Activated CD8-positive, alpha-beta memory T cell treated with anti-CD3 and anti-CD28 coated beads, Interleukin-2, amount 50 U/mL, for 1 hour (primary cell): ENCODE results near the gene ARHGEF39.

Source experiments
- DNase-seq: peaks from one replicate; pipeline ENCODE4 v3.0.0-alpha.2; 2020; ENCODE audit errors: extremely low read depth

Gene ARHGEF39

DNA sequence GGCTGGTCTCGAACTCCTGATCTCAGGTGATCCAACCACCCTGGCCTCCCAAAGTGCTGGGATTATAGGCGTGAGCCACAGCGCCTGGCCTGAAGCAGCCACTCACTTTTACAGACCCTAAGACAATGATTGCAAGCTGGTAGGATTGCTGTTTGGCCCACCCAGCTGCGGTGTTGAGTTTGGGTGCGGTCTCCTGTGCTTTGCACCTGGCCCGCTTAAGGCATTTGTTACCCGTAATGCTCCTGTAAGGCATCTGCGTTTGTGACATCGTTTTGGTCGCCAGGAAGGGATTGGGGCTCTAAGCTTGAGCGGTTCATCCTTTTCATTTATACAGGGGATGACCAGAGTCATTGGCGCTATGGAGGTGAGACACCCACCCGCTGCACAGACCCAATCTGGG is 10.2 kb upstream of the ARHGEF39 start:
- DNase-seq = no peak

DNA sequence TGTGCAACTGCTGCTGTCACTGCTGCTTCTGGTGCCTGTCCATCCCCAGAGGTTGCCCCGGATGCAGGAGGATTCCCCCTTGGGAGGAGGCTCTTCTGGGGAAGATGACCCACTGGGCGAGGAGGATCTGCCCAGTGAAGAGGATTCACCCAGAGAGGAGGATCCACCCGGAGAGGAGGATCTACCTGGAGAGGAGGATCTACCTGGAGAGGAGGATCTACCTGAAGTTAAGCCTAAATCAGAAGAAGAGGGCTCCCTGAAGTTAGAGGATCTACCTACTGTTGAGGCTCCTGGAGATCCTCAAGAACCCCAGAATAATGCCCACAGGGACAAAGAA is 9.0 kb upstream of the ARHGEF39 start:
- no peak for DNase-seq

DNA sequence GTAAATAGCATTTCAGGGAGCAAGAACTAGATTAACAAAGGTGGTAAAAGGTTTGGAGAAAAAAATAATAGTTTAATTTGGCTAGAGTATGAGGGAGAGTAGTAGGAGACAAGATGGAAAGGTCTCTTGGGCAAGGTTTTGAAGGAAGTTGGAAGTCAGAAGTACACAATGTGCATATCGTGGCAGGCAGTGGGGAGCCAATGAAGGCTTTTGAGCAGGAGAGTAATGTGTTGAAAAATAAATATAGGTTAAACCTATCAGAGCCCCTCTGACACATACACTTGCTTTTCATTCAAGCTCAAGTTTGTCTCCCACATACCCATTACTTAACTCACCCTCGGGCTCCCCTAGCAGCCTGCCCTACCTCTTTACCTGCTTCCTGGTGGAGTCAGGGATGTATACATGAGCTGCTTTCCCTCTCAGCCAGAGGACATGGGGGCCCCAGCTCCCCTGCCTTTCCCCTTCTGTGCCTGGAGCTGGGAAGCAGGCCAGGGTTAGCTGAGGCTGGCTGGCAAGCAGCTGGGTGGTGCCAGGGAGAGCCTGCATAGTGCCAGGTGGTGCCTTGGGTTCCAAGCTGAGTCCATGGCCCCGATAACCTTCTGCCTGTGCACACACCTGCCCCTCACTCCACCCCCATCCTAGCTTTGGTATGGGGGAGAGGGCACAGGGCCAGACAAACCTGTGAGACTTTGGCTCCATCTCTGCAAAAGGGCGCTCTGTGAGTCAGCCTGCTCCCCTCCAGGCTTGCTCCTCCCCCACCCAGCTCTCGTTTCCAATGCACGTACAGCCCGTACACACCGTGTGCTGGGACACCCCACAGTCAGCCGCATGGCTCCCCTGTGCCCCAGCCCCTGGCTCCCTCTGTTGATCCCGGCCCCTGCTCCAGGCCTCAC is 8.4 kb upstream of the ARHGEF39 start, which contains the start of gene CA9:
Gene CA9, plus strand, starts transcription at position 797 of the 893 bp plus-strand sequence. Its CDS starts 32 bp downstream, at position 829.
- DNase-seq = no peak

DNA sequence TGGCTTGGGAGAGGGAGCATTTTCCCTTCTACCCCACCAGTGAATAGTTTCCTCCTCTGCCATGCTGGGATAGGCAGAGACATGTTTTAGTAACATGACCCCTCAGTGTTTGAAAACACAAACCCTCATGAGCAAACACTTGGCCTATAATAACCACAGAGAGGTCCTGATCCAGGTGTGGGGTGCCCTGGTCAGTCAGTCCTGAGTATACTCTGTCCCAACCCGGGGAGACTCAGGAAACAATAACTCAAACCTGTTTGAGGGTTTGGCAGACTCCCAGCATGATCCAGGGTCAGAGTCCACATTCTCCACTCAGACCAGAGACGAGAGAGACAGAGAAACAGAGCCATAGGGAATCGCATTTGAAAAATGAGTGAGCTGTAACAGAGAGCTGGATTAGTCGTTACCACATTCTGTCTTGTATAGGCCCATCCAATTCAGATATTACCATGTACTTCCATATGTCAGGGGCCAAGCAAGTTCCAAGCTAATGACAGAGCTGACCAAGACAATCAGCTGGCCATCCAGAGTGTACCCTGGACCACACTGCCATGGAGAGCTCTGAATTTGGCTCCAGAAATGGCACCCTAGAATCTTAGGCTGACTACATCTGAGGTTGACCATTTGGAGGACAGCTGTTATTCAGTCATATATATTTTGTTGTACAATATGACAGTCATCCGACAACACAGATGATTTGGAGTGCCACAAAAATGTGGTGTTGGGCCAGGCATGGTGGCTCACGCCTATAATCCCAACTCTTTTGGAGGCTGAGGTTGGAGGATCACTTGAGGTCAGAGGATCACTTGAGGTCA is 4.5 kb upstream of the ARHGEF39 start:
- DNase-seq = no peak

DNA sequence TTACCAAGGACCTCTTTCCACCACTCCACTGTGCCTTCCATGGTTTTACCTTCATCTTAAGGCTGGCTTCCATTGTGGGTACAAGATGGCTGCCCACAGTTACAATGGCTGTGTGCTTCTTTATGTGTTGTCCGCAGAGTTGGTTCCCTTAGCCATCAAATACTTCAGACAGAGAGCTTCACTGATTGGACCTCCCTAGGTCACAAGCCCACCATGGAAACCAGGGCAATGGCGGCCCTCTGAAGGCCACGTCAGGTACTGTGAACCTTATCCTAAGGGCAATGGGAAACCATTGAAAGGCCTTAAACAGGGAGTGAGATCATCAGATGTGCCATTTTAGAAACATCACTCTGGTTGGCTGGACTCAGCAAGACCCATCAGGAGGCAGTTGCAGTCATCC is 2.9 kb upstream of the ARHGEF39 start:
- DNase-seq = no peak

DNA sequence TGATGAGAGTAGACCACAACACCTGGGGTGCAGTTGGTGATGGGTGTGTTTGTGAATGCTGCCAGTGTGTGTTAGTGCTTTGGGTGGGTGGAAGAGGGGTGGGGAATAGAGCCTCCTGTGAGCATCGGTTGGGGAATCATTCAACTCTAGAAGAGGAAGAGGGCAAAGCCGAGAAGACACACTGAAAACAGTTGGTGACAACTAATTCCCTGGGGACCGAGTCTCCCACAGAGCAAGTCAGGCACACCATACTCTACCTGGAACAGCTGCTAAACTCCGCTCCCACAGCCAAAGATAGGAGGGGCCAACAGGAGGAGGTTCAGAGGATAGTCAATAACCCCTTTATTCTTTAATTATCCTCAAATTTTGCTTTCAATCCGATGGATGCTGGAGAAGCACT is 1.6 kb upstream of the ARHGEF39 start:
- no peak for DNase-seq

DNA sequence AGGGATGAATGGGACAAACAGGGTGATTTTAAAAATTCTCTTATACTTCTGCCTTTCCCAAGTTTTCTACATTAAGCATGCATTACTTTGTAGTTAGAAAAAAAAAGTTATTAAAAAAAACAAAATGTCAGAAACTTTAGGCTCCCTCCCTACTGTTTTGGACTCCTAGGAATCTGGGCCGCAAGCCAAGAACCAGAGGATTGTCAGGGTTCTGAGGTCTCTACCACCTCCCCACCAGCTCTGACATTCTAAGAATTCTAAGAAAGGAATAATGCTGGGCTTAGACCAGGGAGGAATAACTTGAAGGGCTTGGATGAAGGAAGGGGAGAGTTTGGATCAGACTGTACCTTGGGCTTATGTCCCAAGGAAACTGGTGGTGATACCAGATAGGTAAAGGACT is 1.1 kb upstream of the ARHGEF39 start:
- no peak for DNase-seq

DNA sequence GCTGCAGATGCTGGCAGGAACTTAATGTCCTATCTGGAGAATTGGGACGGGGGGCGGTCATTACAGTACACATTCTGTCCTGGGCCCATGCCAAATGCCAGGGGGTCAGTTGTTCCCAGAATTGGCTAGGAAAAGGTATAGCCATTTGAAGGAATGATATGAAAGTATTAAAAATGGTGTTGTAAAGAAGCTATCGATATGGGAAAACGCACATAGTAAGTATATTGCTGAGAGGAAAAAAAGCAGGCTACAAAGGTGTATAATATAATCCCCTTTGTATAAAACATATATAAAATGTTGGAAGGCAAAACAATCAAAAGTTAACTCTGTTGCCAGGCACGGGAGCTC is 450 bp upstream of the ARHGEF39 start:
- no peak for DNase-seq

DNA sequence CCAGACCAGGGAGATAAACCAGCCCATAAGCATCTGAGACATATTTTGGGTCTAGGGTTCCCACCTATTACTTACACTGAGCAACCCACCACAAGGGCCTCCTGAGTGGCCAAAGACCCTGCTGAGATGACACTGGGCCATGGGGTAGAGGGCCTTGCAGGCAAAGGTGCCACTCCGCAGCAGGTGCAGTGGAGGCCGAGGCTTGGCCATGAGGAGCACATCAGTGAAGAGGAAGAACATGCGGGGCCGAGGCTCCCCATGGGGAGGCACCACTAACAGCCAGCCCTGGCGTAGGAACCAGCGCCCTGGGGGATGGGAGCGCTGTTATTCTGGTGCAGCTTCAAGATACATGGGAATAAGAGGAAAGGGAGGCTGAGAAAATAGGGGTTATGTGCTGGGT is 2.6 kb downstream of the ARHGEF39 start:
- DNase-seq = no peak

DNA sequence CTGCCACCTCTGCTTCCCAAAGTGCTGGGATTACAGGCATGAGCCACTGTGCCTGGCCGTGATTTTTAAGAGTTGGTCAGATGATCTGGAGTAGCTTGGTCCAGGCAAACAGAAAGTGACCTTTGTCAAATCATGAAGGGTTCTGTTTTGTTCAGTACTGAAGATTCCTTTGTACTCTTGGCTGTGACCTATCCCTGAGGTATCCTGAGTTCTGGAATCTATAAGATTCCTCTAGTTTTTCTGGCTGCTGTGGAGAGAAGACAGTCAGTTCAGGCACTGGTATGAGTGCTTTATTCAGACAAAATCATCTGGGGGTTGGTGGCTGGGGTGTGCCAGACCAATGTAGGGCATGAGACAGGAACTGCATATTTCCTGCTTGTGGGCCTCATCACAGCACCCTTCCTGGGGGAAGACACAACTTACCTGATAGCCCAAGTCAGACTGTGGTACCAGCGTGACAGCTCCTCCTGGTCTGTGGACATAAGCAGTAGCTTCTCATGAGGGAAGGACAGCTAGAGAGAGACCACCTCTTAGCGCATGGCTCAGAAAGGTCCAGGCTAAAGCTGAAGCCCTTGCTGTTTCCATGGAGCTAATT is 3.1 kb downstream of the ARHGEF39 start:
- no peak for DNase-seq

DNA sequence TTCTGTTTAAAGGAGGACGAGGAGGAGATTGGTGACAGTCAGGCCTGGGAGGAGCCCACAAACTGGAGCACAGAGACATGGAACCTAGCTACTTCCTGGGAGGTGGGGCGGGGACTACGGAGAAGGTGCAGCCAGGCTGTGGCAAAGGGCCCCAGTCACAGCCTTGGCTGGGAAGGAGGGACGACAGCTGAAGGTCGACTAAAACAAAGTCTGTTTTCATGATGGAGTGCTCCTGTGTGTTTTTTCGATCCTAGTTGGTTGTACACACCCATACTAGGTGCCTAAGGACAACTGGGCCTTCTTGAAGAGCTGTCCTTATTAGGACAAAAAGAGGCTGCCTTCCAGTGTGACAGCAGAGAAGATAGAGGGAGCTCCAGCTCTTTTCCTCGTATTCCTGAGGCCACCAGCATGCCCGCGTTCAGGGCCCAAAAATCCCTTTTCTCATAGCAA is 4.0 kb downstream of the ARHGEF39 start:
- DNase-seq = no peak

DNA sequence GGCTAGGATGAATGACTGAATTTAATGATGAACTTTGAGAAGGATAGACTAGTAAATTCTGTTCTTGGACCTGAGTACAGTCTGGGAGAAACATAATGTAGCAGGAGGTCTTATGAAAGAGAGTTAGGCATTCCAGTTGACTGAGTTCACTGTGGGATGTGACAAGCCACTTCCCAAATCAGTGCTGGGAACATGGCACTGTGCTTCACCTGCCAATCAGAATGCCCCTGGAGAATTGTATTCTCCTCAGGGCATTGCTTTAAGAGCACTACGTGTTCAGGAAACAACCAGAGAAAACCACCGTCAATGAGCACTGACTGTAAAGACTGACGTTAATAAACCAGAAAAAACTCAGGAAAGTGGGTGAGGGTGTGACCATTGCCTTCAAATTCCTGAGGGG is 5.7 kb downstream of the ARHGEF39 start:
- no peak for DNase-seq

DNA sequence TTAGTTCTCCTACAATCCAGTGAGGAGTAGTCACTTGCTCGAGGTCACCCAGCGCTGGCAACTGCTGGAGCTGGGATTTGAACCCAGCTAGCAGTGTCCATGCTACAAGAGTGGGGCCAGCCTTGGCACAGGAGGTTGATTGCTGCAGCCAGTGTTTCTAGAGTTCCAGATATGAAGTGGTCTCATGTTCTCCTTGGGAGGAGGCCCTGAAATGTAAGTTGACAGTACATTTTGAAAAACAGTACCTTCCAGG is 6.1 kb downstream of the ARHGEF39 start:
- DNase-seq = no peak

DNA sequence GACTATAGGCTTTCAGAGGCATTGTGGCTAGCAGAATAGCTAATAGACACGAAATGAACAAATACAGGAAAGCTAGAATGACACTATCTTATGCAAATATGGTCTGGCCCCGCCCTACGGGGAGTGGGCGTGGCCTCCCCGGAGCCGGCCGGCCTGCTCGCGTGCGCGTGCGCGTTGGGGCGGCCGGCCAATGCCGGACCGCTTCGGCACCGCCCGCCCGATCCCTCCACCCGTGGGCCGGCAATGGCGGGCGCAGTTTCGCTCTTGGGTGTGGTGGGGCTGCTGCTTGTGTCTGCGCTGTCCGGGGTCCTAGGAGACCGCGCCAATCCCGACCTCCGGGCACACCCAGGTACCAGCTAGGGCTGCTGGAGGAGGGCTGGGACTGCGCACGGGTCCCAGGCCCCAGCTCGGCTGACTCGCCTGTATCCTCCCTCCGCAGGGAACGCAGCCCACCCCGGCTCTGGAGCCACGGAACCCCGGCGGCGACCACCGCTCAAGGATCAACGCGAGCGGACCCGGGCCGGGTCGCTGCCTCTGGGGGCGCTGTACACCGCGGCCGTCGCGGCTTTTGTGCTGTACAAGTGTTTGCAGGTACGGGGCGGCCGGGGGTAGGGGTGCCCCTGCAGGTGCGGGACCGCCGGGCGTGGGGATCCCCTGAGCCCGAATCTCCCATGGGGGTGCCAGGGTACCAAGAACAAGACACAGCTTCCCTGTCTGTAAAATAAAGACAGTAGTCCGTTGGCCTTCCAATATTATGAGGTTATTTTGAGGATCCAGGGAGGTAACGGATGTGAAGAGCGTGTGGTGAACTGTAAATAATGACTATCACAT is 6.6 kb downstream of the ARHGEF39 start, which contains the start of gene CCDC107:
Gene CCDC107, plus strand, starts transcription at position 156 of the 831 bp plus-strand sequence. Its CDS starts 88 bp downstream, at position 244.
- peak; percentile 66 for DNase-seq

DNA sequence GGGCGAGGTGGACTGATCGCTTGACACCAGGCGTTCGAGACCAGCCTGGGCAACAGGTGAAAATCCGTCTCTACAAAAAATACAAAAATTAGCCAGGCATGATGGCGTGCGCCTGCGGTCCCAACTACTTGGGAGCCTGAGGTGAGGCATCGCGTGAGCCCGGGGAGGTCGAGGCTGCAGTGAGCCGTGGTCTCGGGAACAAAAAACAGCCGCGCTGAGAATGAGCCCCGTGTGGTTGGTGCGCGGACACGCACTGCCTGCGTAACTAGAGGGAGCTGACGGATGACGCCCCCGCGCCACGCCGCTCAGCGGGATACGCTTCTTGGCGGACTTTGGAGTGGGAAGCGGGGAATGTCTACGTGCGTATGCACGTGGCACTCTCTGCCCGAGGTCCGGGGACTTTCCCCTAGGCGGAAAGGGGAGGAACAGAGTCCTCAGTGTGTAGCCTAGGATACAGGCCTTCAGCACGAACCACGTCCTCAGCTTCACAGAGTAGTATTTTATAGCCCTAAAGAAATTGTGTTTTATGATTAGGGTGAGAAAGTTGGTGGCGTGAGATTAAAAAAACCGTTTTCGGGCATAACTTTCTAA is 7.4 kb downstream of the ARHGEF39 start, which contains the start of gene RMRP:
Gene RMRP, minus strand, starts transcription at position 474 of the 591 bp plus-strand sequence.
- peak; percentile 79 for DNase-seq

DNA sequence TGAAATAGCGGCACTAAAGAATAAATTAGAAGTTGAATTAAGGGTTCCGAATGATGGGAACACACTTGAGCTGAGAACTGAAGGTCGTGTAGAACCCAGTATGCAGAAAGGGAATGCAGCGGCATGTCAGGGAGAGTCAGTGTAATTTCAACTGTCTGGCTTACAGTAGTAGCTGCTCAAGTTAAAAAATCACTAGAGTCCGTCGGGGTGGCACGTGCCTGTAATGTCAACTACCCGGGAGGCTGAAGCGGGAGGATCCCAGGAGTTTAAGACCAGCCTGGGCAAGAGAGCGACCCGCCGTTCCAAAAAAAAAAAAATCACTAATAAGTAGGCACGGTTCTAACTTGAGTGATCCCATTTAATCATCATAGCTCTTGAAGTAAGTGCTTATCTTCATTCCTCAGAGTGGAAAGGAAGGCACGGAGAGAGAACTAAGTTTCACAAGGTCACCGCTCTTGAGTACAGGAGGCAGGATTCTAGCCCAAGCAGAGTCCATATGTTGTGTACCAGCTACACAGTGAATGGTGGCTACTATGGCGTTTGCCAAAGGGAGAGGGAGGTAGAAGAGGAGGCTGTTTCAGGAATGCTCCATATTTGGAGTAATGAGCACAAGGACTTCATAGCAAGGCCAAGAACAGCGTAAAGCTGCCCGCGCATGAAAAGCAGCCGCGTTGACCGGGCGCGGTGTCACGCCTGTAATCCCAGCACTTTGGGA is 8.0 kb downstream of the ARHGEF39 start:
- DNase-seq = no peak

DNA sequence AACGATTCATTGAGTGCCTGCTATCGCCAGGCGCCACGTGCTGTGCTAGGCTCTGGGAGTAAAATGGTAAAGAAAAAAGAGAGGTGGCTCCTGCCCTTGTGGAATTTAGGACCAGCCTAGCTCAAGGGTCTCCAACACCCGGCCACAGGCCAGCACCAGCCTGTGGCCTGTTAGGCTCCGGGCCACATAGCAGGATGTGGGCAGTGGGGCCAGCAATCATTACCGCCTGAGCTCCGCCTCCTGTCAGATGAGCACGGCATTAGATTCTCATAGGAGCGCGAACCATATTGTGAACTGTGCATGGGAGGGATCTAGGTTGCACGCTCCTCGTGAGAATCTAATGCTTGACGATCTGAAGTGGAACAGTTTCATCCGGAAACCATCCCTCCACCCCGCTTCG is 8.6 kb downstream of the ARHGEF39 start:
- DNase-seq = no peak

DNA sequence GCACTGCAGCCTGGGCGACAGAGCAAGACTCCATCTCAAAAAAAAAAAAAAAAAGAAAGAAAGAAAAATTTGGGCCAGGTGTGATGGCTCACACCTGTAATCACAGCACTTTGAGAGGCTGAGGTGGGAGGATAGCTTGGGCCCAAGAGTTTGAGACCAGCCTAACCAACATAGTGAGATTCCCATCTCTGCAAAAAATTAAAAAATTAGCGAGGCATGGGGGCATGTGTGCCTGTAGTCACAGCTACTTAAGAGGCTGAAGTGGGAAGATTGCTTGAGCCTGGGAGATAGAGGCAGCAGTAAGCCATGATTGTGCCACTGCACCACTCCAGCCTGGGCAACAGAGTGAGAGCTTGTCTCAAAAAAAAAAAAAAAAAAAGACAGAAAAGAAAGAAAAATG is 11.4 kb downstream of the ARHGEF39 start:
- DNase-seq = no peak

DNA sequence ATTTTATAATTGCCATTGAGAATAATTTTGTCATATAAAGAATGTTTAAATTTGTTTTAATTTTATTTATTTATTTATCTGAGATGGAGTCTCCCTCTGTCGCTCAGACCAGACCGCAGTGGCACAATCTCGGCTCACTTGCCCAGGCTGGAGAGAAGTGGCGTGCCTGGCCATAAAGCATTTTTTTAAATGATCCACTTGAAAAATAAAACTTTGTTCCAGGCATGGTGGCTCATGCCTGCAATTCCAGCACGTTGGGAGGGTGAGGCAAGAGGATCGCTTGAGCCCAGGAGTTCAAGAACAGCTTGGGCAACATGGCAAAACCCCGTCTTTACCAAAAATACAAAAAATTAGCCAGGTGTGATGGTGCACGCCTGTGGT is 12.2 kb downstream of the ARHGEF39 start:
- no peak for DNase-seq

DNA sequence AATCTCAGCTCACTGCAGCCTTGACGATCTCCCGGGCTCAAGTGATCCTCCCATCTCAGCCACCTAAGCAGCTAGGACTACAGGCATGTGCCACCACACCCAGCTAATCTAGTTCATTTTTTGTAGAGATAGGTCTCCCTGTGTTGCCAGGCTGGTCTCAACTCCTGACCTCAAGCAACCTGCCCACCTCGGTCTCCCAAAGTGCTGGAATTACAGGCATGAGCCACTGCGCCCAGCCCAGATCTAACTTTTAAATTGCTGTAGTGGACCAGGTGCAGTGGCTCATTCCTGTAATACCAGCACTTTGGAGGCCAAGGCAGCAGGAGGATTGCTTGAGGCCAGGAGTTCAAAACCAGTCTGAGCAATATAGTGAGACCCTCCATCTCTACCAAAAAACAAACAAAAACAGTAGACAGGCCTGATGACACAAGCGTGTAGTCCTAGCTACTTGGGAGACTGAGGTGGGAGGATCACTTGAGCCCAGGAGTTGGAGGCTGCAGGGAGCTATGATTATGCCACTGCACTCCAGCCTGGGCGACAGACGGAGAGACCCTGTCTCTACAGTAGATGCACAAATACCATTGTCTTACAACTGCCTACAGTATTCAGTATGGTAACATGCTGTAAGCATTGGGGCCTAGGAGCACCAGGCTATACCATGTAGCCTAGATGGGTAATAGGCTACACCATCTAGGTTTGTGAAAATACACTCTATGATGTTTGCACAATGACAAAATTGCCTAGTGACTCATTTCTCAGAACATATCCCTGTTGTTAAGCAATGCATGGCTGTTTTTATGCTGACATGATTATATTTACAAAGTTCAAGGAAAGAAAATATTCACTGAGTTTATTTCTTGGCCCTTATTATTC is 12.8 kb downstream of the ARHGEF39 start:
- no peak for DNase-seq
